GM19467 (cell line): Measurements from ENCODE around the gene RPS6KA4.

Experiments used
- ATAC-seq: cut with Tn5 transposase; IDR thresholded peaks from one replicate; pipeline ENCODE4 v1.9.1; 2021; ENCODE audit warnings: mild to moderate bottlenecking, moderate library complexity; ENCODE audit not compliant: unreplicated experiment

The RPS6KA4 gene

DNA sequence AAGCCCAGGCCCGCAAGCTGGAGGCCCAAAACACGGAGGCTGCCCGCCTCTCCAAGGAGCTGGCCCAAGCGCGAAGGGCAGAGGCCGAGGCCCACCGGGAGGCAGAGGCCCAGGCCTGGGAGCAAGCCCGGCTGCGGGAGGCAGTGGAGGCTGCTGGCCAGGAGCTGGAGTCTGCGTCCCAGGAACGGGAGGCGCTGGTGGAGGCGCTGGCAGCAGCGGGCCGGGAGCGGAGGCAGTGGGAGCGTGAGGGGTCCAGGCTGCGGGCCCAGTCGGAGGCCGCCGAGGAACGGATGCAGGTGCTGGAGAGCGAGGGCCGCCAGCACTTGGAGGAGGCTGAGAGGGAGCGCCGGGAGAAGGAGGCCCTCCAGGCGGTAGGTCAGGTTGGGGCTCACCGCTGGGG lies 14.2 kb upstream of the RPS6KA4 start:
- ATAC-seq: no peak

DNA sequence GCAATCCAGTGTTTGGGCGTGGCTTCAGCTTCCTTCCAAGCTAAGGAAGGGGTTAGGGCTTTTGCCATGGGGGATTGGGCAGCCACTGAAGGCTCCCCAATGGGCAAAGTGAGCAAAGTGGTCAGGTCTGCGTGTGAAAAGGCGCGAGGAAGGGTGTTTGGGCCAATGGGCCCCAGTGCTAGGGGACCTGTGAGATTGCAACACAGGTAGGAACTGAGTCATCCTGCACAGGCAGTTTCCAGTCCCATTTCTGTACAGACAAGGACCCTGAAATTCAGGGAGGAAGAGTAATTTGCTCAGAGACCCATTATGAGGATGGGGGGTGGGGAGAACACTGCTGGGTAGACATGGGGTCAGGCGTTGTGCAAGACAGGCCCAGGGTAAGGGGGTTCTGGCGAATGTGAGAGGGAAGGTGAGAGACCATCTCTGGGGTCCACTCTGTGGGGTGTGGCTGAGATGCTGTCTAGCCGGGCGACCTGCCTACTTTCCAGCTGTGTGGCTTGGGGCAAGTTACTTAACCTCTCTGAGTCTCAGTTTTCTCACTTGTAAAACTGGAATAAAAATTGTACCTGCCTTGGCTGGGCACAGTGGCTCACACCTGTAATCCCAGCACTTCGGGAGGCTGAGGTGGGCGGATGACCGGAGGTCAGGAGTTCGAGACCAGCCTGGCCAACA lies 11.6 kb upstream of the RPS6KA4 start:
- ATAC-seq: no peak

DNA sequence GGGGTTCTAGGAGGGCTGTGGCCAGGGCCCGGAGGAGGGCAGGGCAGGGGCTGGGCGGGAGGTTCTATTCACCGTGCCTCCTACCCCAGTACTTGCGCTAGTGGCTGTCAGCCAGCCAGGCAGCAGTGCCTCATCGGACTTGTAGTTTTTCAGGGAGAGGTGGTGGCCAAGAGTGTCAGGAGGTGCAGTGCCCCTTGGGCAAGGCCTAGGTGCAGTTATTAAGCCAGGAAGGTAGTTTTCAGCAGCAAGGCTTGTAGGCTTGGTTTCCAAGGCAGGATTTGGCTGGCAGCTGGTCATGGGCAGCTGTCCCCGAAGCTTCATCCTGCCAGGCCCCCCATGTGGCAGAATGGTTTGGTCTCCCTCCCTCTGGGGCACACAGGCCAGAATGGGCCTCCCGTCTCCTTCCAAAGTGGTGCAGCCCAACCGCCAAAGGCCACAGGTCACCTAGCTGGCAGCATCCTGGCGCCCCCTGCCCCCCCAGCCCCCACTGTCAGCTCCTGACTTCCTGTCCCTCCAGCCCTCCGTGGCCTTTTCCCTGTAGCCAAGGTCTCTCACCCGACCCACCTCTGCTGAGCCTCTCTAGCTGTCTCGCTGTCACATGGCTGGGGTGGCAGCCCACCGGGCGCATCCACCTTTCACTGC lies 10.5 kb upstream of the RPS6KA4 start:
- ATAC-seq: no peak

DNA sequence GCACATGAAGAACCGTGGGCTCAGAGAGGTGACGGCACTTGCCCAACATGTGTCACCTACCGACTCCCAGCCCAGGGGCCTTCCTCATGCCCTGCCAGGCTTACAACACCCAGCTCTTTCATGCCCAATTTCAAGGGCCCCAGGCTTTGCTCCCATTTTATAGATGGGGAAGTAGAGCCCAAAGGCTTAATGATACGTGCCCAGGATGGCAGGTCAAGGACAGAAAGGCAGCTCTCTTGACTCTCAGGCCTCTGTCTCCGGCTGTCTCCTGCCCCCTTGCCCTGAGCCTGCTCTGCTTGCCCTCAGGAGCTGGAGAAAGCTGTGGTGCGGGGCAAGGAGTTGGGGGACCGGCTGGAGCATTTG lies 10.0 kb upstream of the RPS6KA4 start:
- no peak for ATAC-seq

DNA sequence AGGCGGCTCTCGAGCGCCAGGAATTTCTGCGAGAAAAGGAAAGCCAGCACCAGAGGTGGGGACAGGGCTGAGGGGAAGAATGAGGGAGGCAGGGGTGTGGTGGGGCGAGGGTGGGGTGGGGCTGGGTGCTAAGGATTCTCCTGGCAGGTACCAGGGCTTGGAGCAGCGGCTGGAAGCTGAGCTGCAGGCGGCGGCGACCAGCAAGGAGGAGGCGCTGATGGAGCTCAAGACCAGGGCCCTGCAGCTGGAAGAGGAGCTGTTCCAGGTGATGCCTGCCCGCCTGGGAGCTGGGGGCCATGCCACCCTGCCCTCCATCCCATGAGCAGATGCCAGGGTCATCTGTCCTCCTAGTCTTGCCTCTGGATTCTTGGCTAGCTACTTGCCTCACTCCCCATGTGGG lies 9.6 kb upstream of the RPS6KA4 start:
- ATAC-seq: no peak

DNA sequence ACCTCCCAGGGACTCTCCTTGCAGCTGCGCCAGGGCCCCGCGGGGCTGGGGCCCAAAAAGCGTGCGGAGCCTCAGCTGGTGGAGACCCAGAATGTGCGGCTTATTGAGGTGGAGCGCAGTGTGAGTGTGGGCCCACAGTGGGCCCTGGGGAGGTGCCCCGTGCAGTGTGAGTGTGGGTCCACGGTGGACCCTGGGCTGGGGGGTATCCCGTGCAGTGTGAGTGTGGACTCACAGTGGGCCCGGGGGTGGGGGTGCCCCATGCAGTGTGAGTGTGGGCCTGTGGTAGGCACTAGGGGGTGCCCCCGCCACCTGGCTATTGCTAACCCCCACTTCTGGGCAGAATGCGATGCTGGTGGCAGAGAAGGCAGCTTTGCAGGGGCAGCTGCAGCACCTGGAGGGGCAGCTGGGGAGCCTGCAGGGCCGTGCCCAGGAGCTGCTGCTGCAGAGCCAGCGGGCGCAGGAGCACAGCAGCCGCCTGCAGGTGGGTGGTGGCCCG lies 7.8 kb upstream of the RPS6KA4 start:
- ATAC-seq: no peak

DNA sequence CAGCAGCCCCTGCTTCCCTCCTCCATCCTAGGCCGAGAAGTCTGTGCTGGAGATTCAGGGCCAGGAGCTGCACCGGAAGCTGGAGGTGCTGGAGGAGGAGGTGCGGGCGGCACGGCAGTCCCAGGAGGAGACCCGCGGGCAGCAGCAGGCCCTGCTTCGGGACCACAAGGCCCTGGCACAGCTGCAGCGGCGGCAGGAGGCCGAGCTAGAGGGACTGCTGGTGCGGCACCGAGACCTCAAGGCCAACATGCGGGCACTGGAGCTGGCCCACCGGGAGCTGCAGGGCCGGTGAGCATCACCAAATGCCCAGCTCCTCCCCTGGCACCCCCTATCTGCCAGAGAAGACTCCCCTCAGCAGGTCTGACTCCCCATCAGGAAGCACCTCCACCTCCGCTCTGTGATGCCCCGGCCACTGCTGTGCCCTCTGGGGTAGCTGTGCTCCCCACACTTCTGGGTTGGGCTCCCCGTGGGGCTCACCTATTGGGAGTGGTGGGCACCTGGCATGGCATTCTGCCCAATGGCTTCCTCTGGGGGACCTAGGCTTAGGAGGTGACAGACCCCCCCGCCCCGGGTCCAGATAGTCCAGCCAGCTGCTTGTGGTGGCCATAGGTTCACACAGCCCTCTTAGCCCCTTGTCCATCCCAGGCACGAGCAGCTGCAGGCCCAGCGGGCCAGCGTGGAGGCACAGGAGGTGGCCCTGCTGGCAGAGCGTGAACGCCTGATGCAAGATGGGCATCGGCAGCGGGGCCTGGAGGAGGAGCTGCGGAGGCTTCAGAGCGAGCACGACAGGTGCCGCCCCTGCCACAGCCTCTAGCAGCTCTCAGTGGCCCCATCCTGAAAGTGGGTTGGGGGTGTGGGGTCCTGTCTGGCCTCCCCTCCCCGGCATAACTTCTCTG lies 6.6 kb upstream of the RPS6KA4 start:
- ATAC-seq: no peak

DNA sequence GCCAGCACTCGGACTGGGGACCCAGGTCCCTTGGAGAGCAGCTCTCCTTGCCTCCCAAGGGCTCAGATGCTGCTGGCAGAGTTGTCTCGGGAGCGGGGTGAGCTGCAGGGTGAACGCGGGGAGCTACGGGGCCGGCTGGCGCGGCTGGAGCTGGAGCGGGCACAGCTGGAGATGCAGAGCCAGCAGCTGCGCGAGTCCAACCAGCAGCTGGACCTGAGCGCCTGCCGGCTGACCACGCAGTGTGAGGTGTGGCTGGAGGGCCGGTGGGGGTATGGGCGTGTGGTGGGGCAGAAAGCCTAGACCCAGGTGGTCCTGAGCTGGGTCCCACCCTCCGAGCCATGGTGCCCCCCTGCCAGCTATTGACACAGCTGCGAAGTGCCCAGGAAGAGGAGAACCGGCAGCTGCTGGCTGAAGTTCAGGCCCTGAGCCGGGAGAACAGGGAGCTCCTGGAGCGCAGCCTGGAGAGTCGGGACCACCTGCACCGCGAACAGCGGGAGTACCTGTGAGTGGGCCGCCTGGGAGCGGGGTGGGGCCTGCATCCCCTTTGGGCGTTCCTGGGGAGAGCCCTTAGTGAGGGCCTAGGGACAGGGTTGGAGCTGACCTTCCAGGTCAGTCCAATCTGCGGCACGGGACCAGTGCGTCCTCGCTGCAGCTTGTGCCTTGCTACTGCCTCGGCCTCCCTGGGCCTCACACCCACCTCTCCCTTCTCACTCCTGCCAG lies 5.8 kb upstream of the RPS6KA4 start:
- ATAC-seq: no peak

DNA sequence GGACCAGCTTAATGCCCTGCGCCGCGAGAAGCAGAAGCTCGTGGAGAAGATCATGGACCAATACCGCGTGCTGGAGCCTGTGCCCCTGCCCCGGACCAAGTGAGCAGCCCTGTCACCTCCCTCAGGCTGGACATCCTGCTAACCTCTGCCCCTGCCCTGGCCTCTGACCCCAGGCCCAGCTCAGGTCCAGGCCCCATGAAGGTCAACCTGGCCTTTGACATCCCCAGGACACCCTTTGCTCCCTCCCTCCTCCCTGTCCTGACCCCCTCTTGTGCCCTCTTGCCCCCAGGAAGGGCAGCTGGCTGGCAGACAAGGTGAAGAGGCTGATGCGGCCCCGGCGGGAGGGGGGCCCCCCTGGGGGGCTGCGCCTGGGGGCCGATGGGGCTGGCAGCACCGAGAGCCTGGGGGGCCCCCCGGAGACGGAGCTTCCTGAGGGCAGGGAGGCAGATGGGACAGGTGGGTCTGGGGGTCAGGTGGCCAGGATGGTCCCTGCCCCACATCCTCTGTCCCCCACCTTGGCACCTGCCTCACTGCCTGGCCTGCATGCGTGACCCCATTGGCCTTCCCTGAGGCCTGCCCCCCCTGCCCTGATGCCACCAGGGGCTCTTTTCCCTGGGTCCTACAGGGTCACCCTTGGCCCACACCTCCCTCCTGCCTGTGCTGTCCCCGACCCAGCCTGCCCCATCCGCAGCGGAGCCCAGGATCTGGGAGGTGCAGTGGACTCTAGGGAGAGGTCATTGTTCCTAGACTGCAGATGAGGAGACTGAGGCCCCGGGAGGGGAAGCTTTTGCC lies 5.1 kb upstream of the RPS6KA4 start:
- ATAC-seq: no peak

DNA sequence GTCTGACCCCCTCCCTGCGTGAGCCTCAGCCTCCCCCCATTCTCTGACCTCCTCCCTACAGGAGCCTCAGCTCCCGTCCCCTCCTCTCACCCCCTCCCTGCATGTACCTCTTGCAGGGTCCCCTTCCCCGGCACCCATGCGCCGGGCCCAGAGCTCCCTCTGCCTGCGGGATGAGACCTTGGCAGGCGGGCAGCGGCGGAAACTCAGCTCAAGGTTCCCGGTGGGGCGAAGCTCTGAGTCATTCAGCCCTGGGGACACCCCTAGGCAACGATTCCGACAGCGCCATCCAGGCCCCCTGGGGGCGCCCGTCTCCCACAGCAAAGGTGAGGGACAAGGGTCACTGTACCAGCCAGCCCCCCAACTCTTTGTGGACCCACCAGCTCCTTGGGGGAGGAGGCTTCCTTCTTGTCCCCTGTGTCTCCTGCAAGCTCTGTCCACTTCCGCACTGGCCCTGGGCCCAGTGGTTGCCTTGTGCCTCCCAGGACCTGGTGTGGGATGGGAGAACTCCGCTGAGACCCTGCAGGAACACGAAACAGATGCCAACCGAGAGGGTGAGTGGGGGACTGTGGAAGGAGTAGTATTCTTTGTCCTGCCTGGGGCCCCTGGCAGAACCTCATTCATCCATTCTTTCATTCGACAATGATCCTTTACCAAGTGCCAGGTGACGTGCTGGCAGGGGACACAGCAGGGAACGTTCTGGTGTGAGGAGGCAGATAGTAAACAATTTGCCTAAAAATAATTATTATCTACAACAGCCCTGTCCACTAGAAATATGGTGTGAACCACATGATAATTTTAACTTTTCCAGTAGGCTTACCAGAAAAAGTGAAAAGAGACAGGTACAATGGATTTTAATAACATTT lies 3.7 kb upstream of the RPS6KA4 start:
- ATAC-seq: no peak

DNA sequence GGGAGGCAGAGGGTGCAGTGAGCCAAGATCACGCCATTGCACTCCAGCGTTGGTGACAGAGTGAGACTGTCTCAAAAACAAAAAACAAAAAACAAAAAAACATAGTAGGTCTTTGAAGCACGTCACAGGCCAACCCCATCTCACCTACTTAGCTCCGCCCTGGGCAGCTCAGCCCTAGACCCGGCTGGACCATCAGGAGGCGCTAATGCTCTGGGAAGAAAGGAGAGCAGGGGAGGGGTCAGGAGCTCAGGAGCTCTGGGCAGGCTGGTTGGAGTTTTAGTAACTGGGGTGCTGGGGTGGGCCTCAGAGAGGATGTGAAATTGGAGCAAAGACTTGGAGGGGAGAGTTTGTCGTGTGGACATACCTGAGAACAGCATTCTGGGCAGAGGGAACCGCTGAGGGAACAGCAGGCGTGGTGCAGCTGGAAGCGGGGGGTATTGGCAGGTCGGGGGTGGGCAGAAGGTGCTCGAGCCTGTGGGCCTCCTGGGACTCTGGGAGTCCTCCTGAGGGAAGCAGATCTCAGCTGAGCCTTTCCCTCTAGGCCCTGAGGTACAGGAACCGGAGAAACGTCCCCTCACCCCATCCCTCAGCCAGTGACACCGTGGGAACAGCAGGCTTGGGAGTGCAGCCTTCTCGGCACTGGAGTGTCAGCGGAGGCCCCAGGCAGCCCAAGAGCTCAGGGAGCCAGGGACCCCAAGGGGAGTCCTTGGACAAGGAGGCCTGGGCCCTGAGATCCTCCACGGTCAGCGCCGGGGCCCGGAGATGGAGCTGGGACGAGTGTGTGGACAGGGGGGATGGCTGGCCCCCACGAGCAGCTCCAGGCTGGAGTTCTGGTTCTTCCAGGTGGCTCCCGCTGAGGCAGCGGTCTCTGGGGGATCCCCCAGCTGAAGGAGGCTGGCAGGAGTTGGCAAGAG lies 2.2 kb upstream of the RPS6KA4 start:
- ATAC-seq: no peak

DNA sequence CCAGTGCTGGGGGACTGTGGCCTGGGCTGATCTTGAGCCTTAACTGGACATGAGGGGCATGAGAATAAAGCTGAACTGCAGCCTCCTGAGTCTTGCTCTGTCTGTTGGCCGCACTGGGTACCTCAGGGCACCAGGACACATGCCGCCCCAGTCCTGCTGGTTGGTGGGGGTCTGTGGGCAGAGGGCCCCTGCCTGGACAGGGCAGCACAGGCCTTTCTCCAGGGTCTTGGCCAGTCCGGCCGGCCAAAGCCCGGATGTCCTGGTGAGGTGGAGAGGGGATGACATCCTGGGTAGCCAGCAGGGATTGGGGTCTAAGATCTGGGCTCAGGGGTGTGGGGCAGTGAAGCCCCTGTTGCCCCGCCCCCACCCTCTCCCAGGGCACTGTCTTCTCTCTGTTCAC lies 1.5 kb upstream of the RPS6KA4 start:
- no peak for ATAC-seq

DNA sequence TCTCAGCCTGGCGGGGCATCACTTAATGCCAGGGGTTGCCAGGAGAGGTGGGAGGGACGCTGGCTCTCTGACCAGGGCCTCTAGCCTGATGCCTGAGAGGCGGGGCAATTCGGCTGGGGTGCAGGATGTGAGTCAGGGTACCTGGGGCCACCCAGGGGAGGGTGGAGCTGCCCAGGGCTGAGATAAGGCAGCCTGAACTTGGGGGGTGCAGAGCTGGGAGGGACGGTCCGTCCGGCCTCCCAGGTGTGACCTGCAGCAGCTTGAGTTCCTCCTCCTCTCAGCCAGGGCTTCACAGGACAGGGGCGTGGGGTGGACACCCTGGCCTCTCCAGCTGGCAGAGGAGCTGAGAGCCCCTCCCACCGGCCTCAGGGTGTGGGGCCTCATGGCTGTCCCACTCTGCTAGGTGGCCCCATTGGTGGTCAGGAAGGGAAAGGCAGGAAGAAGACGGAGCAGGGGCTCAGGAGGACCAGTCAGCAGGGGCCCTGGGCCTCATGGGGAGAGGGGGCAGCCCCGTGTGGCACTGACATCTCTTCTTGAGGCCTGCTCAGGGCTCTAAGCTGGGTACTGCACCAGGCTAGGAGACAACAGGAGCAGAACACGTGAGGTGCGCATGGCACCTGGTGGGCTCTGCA lies 942 bp upstream of the RPS6KA4 start:
- no peak for ATAC-seq

DNA sequence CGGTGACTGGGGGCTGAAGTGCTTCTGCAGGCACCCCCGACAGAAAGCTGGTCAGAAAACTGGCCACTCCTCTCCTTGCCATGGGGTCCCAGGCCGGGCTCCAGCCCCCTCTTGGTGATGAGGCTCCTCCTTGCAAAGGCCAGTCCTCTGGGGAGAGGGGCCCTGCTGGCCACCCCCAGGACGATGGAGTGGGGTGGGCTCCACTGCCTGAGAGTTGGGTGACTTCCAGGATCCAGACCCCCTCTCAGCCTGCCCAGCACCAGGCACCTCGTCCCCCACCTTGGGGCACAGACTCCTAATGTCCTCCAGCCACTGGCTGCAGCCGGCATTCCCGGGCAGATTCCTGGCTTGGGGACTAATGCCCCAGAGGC lies 441 bp upstream of the RPS6KA4 start:
- ATAC-seq: no peak

DNA sequence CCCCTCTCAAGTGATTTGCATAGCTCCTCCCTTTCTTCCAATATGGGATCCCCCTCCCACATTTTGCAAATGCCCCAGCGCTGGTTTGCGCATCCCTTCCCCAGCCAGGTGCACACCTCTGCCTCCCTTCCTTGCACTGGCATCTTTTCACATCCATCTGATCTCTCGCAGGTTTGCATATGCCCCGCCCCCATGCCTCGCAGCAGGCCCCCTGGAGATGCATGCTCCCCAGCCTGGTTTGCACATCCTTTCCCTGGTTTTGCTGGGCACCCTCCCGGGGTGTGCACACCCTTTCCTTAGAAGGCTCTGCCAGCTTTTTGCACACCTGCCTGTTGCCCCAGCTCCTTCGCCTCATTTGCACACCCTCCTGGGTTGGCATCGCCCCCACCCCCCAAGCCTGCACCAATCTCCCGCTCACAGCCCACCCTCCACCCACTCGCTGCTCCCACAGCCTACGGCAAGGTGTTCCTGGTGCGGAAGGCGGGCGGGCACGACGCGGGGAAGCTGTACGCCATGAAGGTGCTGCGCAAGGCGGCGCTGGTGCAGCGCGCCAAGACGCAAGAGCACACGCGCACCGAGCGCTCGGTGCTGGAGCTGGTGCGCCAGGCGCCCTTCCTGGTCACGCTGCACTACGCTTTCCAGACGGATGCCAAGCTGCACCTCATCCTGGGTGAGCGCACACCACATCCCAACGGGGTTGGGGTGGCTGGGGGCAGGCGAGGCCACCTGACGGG lies 917 bp downstream of the RPS6KA4 start:
- ATAC-seq: no peak

DNA sequence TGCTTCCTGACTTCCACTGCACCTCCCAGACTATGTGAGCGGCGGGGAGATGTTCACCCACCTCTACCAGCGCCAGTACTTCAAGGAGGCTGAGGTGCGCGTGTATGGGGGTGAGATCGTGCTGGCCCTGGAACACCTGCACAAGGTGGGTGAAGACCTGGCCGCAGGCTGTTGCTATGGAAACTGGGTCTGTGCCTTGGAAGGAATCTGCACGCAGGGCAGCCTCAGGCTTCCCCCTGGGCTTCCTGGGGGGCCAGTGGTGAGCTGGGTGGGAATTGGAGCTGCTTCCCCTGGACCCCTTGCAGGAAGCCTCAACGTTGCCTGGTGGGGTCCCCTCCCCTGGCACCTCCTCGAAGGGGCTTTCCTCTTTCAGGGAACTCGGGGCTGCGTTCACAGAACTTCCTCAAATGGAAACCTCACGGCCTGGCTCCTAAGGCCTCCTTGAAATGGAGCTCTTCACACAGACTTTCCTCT lies 1.5 kb downstream of the RPS6KA4 start:
- no peak for ATAC-seq

DNA sequence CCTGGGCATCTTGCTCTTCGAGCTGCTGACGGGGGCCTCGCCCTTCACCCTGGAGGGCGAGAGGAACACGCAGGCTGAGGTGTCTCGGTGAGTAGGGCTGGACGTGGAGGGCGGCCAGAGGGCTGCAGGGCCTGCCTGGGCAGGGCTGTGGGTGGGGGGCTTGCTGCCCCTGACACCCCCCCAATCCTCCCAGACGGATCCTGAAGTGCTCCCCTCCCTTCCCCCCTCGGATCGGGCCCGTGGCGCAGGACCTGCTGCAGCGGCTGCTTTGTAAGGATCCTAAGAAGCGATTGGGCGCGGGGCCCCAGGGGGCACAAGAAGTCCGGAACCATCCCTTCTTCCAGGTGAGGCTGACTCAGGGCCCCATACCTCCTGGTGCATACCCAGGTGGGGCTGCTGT lies 2.7 kb downstream of the RPS6KA4 start:
- no peak for ATAC-seq
